HCT116 (cell line): ENCODE results near the gene DNAJC3.

Experiments used
- CBX3 ChIP-seq: IDR thresholded peaks from 2 replicates; pipeline ENCODE4 v1.6.1; 2012; ENCODE audit warnings: low read depth
- CTCF ChIP-seq, 3 experiments: fragments of 200-600 bp in 1 of 3; sonication (generic) in 1 of 3; IDR thresholded peaks in 2 of 3; conservative IDR thresholded peaks in 1 of 3; 2 replicates each; pipeline ENCODE4 v1.5.1; 2012 to 2017; ENCODE audit warnings: low read depth in 2 of 3, low read length in 2 of 3, antibody characterized with exemption in 1 of 3, borderline replicate concordance in 1 of 3, control low read depth in 1 of 3, mild to moderate bottlenecking in 1 of 3, mixed read lengths in 1 of 3, mixed run types in 1 of 3, moderate library complexity in 1 of 3; ENCODE audit not compliant: insufficient read depth in 1 of 3
- EZH2 ChIP-seq: fragments of 200-600 bp; sonication (generic); IDR thresholded peaks from 2 replicates; pipeline ENCODE4 v1.6.1; 2017; ENCODE audit warnings: antibody characterized with exemption, mixed run types
- EZH2phosphoT487 ChIP-seq: fragments of 200-600 bp; IDR thresholded peaks from 2 replicates; pipeline ENCODE4 v1.6.1; 2018; ENCODE audit warnings: antibody characterized with exemption, borderline replicate concordance
- POLR2A ChIP-seq: IDR thresholded peaks from 2 replicates; pipeline ENCODE4 v1.7.0; 2011; ENCODE audit warnings: borderline replicate concordance; ENCODE audit not compliant: insufficient read depth, insufficient read length; ENCODE audit errors: extremely low read depth
- POLR2AphosphoS5 ChIP-seq: IDR thresholded peaks from 2 replicates; pipeline ENCODE4 v1.6.1; 2011; ENCODE audit warnings: mild to moderate bottlenecking, low read depth, low read length, moderate library complexity
- RAD21 ChIP-seq: IDR thresholded peaks from 2 replicates; pipeline ENCODE4 v1.6.1; 2012; ENCODE audit warnings: low read depth, mild to moderate bottlenecking
- SP1 ChIP-seq: IDR thresholded peaks from 2 replicates; pipeline ENCODE4 v1.6.1; 2012; ENCODE audit warnings: low read depth
- YY1 ChIP-seq: IDR thresholded peaks from 2 replicates; pipeline ENCODE4 v1.6.1; 2011; ENCODE audit warnings: low read length, low read depth, moderate library complexity, mild to moderate bottlenecking; ENCODE audit not compliant: insufficient replicate concordance; ENCODE audit errors: extremely low read depth
- ZBTB33 ChIP-seq: IDR thresholded peaks from 2 replicates; pipeline ENCODE4 v1.6.1; 2011; ENCODE audit warnings: mild to moderate bottlenecking, low read length, moderate library complexity; ENCODE audit not compliant: insufficient replicate concordance; ENCODE audit errors: extremely low read depth
- ZNF274 ChIP-seq: fragments of 200-500 bp; sonication (Bioruptor generic); IDR thresholded peaks from 2 replicates; pipeline ENCODE4 v1.6.1; 2014; ENCODE audit warnings: mild to moderate bottlenecking, low read depth, low read length, inconsistent platforms
- TF ChIP-seq, protein P1 (sequence below): IDR thresholded peaks from 2 replicates; pipeline ENCODE4 v1.6.1; 2012

DNA sequence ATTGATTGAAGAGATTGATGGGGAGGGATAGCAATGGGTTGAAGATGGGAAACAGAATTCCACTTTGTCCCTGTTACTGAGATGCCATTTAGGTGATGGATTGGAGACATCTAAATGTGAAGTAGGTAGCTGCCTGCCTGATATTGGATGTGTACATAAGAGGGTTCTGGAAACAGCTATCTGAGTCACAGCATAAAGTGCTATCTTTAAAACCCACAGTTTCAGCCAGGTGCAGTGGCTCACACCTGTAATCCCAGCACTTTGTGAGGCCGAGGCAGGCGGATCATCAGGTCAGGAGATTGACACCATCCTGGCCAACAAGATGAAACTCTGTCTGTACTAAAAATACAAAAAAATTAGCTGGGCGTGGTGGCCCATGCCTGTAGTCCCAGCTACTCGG is 72.6 kb downstream of the DNAJC3 start:
- TF ChIP-seq ZNF274 (no peak), CTCF (IDR thresholded peaks at IDR 0.05 in 2 of 3, conservative IDR thresholded peaks at IDR 0.05 in 1 of 3; ENCODE audit: borderline replicate concordance in 1 of 3, insufficient read depth in 1 of 3, low read depth in 2 of 3, low read length in 2 of 3) (no peak), CBX3 (no peak), SP1 (no peak), YY1 (no peak), POLR2A (no peak), EZH2 (no peak), RAD21 (no peak), POLR2AphosphoS5 (no peak), ZBTB33 (no peak), EZH2phosphoT487 (no peak)
- TF ChIP-seq, protein P1, sequence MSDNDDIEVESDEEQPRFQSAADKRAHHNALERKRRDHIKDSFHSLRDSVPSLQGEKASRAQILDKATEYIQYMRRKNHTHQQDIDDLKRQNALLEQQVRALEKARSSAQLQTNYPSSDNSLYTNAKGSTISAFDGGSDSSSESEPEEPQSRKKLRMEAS: no peak
